DMS153 (cell line): ENCODE data around the gene ANKRD10.

Source experiments
- DNase-seq: peaks from one replicate; lab custom pipeline; 2025; lab: John Stamatoyannopoulos, UW

Gene ANKRD10

GRCh38 chr13:110914331-110915056 is 375 bp downstream of the ANKRD10 start:
- DNase-seq: peak; percentile 58

- DNase-seq: no peak
These were observed 863 bp downstream of the ANKRD10 start for GRCh38 chr13:110914081-110914330.

DNA sequence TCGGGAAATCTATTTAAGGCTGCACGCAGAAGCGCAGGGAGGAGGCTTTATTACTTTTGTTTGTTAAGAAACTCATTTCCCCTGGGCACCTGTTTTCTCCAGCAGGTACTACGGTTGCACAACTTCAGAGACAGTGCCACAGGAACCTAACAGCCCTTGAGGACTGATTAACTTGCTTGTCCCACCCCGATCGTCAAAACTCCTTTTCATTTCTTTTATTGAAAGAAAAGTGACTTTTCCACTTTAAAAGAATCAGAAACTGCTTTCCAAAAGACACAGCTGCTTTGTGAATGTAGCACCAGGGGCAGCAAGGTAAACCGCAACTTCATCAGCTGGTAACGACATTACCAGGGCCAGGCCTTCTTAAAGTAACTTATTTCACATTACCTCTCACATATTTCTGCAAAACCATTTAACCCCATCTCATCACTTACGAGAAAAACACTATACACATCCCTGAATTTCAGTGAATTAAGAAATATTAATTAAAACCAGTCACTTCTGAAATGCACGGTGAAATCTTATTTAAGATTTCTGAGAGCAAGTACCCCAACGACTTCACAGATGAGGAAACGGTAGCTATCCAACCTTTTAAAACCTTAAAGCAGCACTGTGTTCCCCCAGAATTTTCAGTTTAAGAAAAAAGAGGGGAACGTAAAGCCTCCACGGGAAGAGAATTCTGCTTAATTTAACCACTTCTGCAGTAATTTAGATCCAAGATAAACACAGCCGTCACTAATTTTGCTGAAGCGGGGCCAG is 1.4 kb downstream of the ANKRD10 start:
- no peak for DNase-seq

- no peak for DNase-seq
These were observed 2.2 kb downstream of the ANKRD10 start for GRCh38 chr13:110912651-110913051.

- DNase-seq: no peak
These were observed 3.0 kb downstream of the ANKRD10 start for GRCh38 chr13:110911880-110912279.

DNA sequence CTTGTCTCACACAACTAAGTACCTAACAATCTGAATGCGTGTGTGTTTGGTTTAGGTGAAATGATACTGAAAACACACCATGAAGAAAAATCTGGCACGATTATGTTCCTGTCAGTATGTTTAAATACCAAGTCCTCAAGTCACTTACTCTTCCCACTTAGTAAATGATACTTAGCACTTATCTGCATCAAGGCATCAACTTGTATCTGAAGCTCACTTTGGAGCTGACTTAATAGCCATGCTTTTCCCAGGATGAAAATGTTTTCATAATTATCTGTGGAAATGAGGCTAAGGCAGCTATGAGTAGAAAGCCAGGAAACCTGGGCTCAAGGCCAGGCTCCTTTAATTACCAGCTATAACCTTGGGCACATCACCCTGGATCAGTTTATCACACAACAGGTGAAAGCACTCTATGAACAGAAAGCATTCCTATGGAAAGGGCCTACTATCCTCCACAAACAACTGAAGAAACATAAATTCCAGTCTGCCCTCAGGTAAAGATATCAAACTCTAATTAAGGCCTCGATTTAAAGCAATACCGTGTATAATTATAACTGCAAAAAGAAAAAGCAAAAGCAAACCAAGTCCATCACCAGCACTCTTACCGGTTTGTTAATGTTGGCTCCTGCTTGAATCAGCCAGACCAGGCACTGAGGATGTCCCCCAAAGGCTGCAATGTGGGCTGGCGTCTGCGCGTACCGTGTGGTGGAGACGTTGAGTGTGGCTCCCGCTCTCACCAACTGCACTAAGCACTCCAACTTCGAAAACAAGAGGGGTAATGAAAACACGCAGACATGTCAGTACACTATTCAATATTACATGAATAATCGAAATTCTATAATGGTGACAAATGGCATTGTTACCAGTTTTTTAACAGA is 4.6 kb downstream of the ANKRD10 start:
- DNase-seq: no peak

GRCh38 chr13:110907951-110908898 is 6.6 kb downstream of the ANKRD10 start:
- peak; percentile 43 for DNase-seq

GRCh38 chr13:110907301-110907700 is 7.6 kb downstream of the ANKRD10 start:
- no peak for DNase-seq

DNA sequence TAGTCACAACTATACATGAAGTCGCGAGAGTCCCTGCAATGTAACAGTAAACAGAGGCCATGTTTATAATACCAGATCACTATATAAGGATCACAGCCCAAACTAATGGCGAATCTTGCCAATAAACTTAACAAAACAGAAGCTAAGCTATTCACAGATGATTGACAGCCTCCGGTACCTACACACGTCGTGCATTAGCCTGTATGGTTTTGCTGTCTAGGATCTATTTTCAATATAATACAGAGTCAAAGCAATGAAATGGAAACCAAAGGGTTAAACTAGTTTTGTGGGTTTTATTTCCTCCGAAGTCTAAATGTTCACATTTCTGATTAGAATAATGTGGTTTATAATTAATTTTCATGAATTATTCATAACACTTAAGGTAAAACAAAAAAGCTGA is 10.1 kb downstream of the ANKRD10 start:
- DNase-seq: no peak

GRCh38 chr13:110902370-110902769 is 12.5 kb downstream of the ANKRD10 start:
- DNase-seq: no peak

- DNase-seq: no peak
These were observed 17.3 kb downstream of the ANKRD10 start for GRCh38 chr13:110897521-110897920.

DNA sequence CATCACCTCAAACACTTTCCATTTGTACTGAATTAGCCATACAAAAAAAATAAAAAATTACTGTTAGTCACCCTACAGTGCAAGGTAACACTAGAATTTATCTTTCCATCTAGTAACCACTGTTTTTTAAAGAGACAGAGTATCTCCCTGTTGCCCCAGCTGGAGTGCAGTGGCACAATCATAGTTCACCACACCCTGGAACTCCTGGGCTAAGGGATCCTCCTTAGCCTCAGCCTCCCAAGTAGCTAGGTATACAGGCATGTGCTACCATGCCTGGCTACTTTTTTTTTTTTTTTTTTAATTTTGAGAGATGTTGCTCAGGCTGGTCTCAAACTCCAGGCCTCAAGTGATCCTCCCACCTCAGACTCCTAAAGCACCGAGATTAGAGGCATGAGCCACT is 17.9 kb downstream of the ANKRD10 start:
- DNase-seq: no peak

DNA sequence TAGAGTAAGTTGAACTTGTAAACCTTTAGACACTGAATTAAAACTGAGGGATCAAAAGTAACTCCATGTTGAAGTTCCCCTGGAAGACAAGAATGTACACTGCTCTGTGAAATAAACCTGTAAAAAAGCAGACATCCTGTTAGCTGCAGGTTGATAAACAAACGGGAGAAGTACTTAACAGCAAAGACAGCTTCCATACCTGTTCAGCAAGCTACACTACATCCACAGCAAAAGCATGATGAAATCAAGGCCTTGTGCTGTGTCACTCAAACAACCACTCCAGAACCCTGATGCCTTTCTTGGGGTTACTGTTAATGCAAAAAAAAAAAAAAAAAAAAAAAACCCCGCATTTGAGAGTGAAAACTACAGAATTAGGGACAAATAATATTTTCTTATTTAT is 20.8 kb downstream of the ANKRD10 start:
- no peak for DNase-seq

DNA sequence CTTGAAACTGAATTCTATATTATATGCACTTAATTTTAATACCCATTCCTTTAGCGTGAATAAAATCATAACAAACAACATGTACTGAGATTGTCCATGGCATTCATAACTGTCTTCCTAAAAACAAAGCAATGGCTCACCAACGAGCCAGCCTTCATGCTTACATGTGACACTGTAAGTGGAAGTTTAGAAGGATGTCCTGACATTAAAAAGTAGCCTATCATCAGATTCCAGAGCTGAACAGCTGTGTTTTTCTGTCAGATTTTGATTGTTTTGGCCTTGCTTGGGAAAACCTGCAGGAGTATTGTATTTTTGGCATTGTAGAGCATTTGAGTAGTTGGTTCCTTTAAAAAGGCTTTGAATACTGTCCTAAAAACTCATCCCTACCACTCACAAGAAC is 21.3 kb downstream of the ANKRD10 start:
- no peak for DNase-seq

GRCh38 chr13:110890279-110891165 is 24.3 kb downstream of the ANKRD10 start:
- no peak for DNase-seq

- DNase-seq: no peak
These were observed 26.5 kb downstream of the ANKRD10 start for GRCh38 chr13:110888390-110888789.

GRCh38 chr13:110887597-110888333 is 27.1 kb downstream of the ANKRD10 start:
- no peak for DNase-seq

GRCh38 chr13:110886870-110887596 is 27.8 kb downstream of the ANKRD10 start:
- DNase-seq: no peak
